Neural progenitor cell (in vitro differentiated cells): ENCODE data around the gene TNRC18. TPM values are rescaled to one million over a fixed set of nuclear protein-coding genes. Genes with fewer than 3 reads are reported as not detected.
A peak's percentile ranks its signal among the peaks of the same experiment; 100 is the strongest.

Source experiments
- DNase-seq: peaks from one replicate; pipeline ENCODE4 v3.0.0-alpha.2; 2016; ENCODE audit warnings: low spot score
- H2AFZ ChIP-seq: fragments of 200-600 bp; sonication (generic); replicated peaks from 2 replicates; pipeline ENCODE4 v1.6.1; 2016; ENCODE audit warnings: antibody characterized with exemption
- H3F3A ChIP-seq: fragments of 200-600 bp; sonication (generic); 2 replicates; pipeline ENCODE4 v1.6.1; 2016; ENCODE audit warnings: antibody characterized with exemption, low read depth
- H3K27ac ChIP-seq: fragments of 200-600 bp; sonication (generic); 2 replicates; pipeline ENCODE4 v1.5.1; 2016; ENCODE audit warnings: mild to moderate bottlenecking
- H3K27me3 ChIP-seq: fragments of 200-600 bp; sonication (generic); 2 replicates; pipeline ENCODE4 v1.6.1; 2016; ENCODE audit warnings: mild to moderate bottlenecking, moderate library complexity
- H3K36me3 ChIP-seq: fragments of 200-600 bp; sonication (generic); 2 replicates; pipeline ENCODE4 v1.5.1; 2016
- H3K4me1 ChIP-seq: fragments of 200-600 bp; sonication (generic); 2 replicates; pipeline ENCODE4 v1.6.1; 2016; ENCODE audit warnings: mixed run types
- H3K4me2 ChIP-seq: fragments of 200-600 bp; sonication (generic); 2 replicates; pipeline ENCODE4 v1.6.1; 2016
- H3K4me3 ChIP-seq: fragments of 200-600 bp; sonication (generic); 2 replicates; pipeline ENCODE4 v1.5.1; 2016
- H3K79me2 ChIP-seq: fragments of 200-600 bp; sonication (generic); 2 replicates; pipeline ENCODE4 v1.6.1; 2016; ENCODE audit warnings: low read depth
- H3K9ac ChIP-seq: fragments of 200-600 bp; sonication (generic); 2 replicates; pipeline ENCODE4 v1.6.1; 2016
- H3K9me3 ChIP-seq: fragments of 200-600 bp; sonication (generic); 2 replicates; pipeline ENCODE4 v1.5.1; 2016; ENCODE audit warnings: low read depth
- H4K20me1 ChIP-seq: fragments of 200-600 bp; sonication (generic); 2 replicates; pipeline ENCODE4 v1.6.1; 2016; ENCODE audit warnings: low read depth
- H3K27ac Mint-ChIP-seq: 3 replicates; pipeline ENCODE4 v1.8.0; 2021; ENCODE audit warnings: mixed read lengths
- H3K27me3 Mint-ChIP-seq: 2 replicates; pipeline ENCODE4 v1.8.0; 2022; ENCODE audit warnings: low read depth, mild to moderate bottlenecking, inconsistent platforms, moderate library complexity, mixed read lengths; ENCODE audit not compliant: insufficient read depth
- H3K36me3 Mint-ChIP-seq: 3 replicates; pipeline ENCODE4 v1.8.0; 2021; ENCODE audit warnings: mixed read lengths
- H3K4me1 Mint-ChIP-seq: 3 replicates; pipeline ENCODE4 v1.8.0; 2021; ENCODE audit warnings: mixed read lengths
- H3K4me3 Mint-ChIP-seq: 3 replicates; pipeline ENCODE4 v1.8.0; 2021; ENCODE audit warnings: mild to moderate bottlenecking, moderate library complexity, mixed read lengths
- H3K9me3 Mint-ChIP-seq: 3 replicates; pipeline ENCODE4 v1.8.0; 2020; ENCODE audit warnings: mixed read lengths
- CTCF ChIP-seq: fragments of 200-600 bp; sonication (generic); IDR thresholded peaks from 2 replicates; pipeline ENCODE4 v1.5.1; 2017; ENCODE audit warnings: antibody characterized with exemption, mild to moderate bottlenecking
- EZH2 ChIP-seq: fragments of 200-600 bp; sonication (generic); IDR thresholded peaks from 2 replicates; pipeline ENCODE4 v1.6.1; 2017; ENCODE audit warnings: antibody characterized with exemption, mild to moderate bottlenecking, moderate library complexity
- EZH2phosphoT487 ChIP-seq: fragments of 200-600 bp; sonication (generic); IDR thresholded peaks from 2 replicates; pipeline ENCODE4 v1.6.1; 2017; ENCODE audit warnings: antibody characterized with exemption
- total RNA-seq: library from RNA; depleted of rRNA; stranded (reverse); fragments of >200 nt; gene quantifications from 2 replicates; pipeline ENCODE4 v1.2.3, GENCODE V29; 2015; ENCODE audit warnings: low replicate concordance

TNRC18 gene
- total RNA-seq, 1 donor from 2014 or later, result 16.1 TPM

DNA sequence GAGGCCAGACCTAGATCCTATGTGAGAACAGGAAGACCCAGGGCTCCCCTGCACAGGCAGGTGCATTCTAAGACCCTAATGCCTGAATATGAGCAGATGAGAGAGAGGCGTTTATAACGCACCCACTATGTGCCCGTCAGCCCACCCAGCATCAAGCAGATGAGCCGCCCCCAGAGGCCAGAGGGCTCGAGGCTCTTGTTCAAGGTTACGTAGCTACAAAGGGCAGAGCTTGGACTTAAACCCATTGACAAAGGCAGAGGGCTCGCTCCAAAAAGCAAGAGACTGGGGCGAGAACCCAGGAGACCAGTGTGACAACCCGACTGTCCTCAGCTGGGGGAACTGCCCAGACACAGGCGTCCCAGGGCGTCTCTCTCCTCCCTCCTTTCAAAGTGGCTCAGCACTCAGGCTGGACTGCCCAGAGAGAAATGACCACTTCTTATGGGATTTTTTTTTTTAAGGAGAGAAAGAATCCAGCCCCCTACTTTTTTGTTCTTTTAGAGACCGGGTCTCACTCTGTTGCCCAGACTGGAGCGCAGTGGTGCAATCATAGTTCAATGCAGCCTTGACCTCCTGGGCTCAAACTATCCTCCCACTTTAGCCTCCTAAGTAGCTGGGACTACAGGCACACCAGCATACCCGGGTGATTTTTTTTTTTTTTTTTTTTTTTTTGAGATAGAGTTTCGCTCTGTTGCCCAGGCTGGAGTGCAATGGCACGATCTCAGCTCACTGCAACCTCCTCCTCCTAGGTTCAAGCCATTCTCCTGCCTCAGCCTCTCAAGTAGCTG is 40.1 kb downstream of the TNRC18 start:
- H3K4me2 ChIP-seq, result peak overlapping the region; percentile 72
- no peak overlapping the region for H2AFZ ChIP-seq
- no peaks in the 10 kb centered on the region for H3K9me3 ChIP-seq
- peaks cover 31% of the 10 kb centered on the region for H3K79me2 ChIP-seq
- peaks cover 32% of the 10 kb centered on the region for H3K4me1 Mint-ChIP-seq
- H3K4me1 ChIP-seq, result peaks cover 18% of the 10 kb centered on the region
- H3K27me3 Mint-ChIP-seq, result peaks cover 4% of the 10 kb centered on the region
- peak overlapping the region; percentile 74 for H3K27ac Mint-ChIP-seq
- peaks cover 10% of the 10 kb centered on the region for H3F3A ChIP-seq
- H3K36me3 Mint-ChIP-seq, result peaks cover 12% of the 10 kb centered on the region
- H3K4me3 ChIP-seq, result no peak overlapping the region
- no peak for DNase-seq
- H3K9me3 Mint-ChIP-seq, result no peaks in the 10 kb centered on the region
- H3K4me3 Mint-ChIP-seq, result peak overlapping the region; percentile 69
- peak overlapping the region; percentile 9 for H3K27ac ChIP-seq
- TF ChIP-seq CTCF, result no peak
- no peak for TF ChIP-seq EZH2phosphoT487
- TF ChIP-seq EZH2, result no peak
- H4K20me1 ChIP-seq, result peaks cover 60% of the 10 kb centered on the region
- H3K36me3 ChIP-seq, result no peaks in the 10 kb centered on the region
- no peaks in the 10 kb centered on the region for H3K27me3 ChIP-seq
- no peak overlapping the region for H3K9ac ChIP-seq

- Histone ChIP-seq H3K27me3 (no peaks in the 10 kb centered on the region), H3K4me1 (peaks cover 18% of the 10 kb centered on the region), H4K20me1 (peaks cover 60% of the 10 kb centered on the region), H3K9ac (no peak overlapping the region), H3K4me3 (peak overlapping the region; percentile 27), H3K27ac (peak overlapping the region; percentile 9), H2AFZ (no peak overlapping the region), H3K79me2 (peaks cover 31% of the 10 kb centered on the region), H3F3A (peaks cover 10% of the 10 kb centered on the region), H3K9me3 (no peaks in the 10 kb centered on the region), H3K36me3 (no peaks in the 10 kb centered on the region), H3K4me2 (peak overlapping the region; percentile 72)
- Mint-ChIP-seq H3K36me3 (peaks cover 14% of the 10 kb centered on the region), H3K27ac (no peak overlapping the region), H3K27me3 (peaks cover 4% of the 10 kb centered on the region), H3K9me3 (no peaks in the 10 kb centered on the region), H3K4me1 (peaks cover 32% of the 10 kb centered on the region), H3K4me3 (peak overlapping the region; percentile 69)
- peak; percentile 91 for DNase-seq
- no peak for TF ChIP-seq CTCF
- TF ChIP-seq EZH2, result no peak
- no peak for TF ChIP-seq EZH2phosphoT487
These were observed 41.2 kb downstream of the TNRC18 start for GRCh38 chr7:5382281-5382892.

DNA sequence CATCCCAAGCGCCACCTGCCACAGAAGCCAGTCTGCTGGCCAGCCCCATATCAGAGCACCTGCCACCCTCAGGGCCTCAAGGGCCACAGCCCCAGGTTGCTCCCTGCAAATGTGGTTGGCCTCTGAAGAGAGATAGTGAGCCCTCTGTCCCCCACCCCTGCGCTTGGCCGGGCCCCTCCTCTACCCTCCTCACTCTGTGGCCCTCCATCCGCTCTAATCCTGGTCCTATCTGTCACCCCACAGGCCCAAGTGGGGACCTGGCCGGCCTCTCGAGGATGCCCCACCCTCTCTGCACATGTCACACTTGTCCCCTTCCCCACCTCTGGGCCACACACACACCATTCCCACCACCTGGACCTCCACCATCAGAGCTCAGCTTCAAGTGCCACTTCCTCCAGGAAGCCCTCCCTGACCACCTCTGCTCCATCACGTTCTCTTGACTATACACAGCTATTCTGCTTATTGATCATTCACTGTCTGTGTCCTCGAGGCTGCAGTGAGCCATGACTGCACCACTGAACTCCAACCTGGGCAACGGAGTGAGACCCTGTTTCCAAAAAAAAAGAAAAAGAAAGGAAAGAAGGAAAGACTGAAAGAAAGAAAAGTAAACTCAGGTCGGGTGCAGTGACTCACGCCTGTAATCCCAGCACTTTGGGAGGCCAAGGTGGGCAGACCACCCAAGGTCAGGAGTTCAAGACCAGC is 42.4 kb downstream of the TNRC18 start:
- peaks cover 66% of the 10 kb centered on the region for H4K20me1 ChIP-seq
- H3K27me3 ChIP-seq, result no peaks in the 10 kb centered on the region
- peak overlapping the region; percentile 66 for H3K4me3 Mint-ChIP-seq
- H3K27ac ChIP-seq, result no peak overlapping the region
- no peak for DNase-seq
- H3K4me1 Mint-ChIP-seq, result peaks cover 32% of the 10 kb centered on the region
- H3K4me1 ChIP-seq, result peaks cover 18% of the 10 kb centered on the region
- no peak overlapping the region for H3K4me2 ChIP-seq
- H3K4me3 ChIP-seq, result no peak overlapping the region
- H3K9me3 ChIP-seq, result no peaks in the 10 kb centered on the region
- H3K36me3 ChIP-seq, result no peaks in the 10 kb centered on the region
- peaks cover 4% of the 10 kb centered on the region for H3K27me3 Mint-ChIP-seq
- TF ChIP-seq EZH2 (no peak), EZH2phosphoT487 (no peak), CTCF (no peak)
- H3K79me2 ChIP-seq, result peaks cover 31% of the 10 kb centered on the region
- no peak overlapping the region for H3K9ac ChIP-seq
- H3K27ac Mint-ChIP-seq, result no peak overlapping the region
- H3K36me3 Mint-ChIP-seq, result peaks cover 12% of the 10 kb centered on the region
- no peaks in the 10 kb centered on the region for H3K9me3 Mint-ChIP-seq
- H2AFZ ChIP-seq, result no peak overlapping the region
- peaks cover 10% of the 10 kb centered on the region for H3F3A ChIP-seq
